Measurements from ENCODE around the gene C4orf51.
"Not testable (repeated sequence)": the region's sequence is repeated elsewhere in the genome, so short reads cannot be mapped to it uniquely, and the experiment has no call there.

DNA sequence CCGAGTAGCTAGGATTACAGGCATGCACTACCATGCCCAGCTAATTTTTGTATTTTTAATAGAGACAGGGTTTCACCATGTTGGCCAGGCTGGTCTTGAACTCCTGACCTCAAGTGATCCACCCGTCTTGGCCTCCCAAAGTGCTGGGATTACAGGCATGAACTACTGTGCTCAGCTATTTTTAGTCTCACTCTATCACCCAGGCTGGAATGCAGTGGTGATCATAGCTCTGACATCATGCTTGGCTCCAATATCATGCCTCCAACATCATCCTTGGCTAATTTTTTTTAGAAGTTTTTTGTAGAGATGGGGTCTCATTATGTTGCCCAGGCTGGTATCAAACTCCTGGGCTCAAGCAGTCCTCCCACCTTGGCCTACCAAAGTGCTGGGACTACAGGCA, 39.7 kb upstream of the C4orf51 start:
- TF ChIP-seq ZFP1 (CRISPR knock-in tag; IDR thresholded peaks at IDR 0.05); RNF2 (conservative IDR thresholded peaks at IDR 0.05; ENCODE audit: low read depth); ZNF274 (CRISPR knock-in tag; IDR thresholded peaks at IDR 0.05); PCBP1 (IDR thresholded peaks at IDR 0.05; ENCODE audit: borderline replicate concordance, low read depth, low read length); HNRNPH1 (optimal IDR thresholded peaks at IDR 0.05; ENCODE audit: low read depth, low read length); CBX5 (CRISPR knock-in tag; IDR thresholded peaks at IDR 0.05; ENCODE audit: borderline replicate concordance); ZNF713 (CRISPR knock-in tag; IDR thresholded peaks at IDR 0.05): not testable (repeated sequence)
- TF ChIP-seq, protein P1, sequence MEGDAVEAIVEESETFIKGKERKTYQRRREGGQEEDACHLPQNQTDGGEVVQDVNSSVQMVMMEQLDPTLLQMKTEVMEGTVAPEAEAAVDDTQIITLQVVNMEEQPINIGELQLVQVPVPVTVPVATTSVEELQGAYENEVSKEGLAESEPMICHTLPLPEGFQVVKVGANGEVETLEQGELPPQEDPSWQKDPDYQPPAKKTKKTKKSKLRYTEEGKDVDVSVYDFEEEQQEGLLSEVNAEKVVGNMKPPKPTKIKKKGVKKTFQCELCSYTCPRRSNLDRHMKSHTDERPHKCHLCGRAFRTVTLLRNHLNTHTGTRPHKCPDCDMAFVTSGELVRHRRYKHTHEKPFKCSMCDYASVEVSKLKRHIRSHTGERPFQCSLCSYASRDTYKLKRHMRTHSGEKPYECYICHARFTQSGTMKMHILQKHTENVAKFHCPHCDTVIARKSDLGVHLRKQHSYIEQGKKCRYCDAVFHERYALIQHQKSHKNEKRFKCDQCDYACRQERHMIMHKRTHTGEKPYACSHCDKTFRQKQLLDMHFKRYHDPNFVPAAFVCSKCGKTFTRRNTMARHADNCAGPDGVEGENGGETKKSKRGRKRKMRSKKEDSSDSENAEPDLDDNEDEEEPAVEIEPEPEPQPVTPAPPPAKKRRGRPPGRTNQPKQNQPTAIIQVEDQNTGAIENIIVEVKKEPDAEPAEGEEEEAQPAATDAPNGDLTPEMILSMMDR (CRISPR knock-in tag; IDR thresholded peaks at IDR 0.05): not testable (repeated sequence)

Data from HepG2 (cell line).